Neural cell (in vitro differentiated cells): ENCODE data around the gene SREBF1. TPM values are rescaled to one million over a fixed set of nuclear protein-coding genes. Genes with fewer than 3 reads are reported as not detected.

Experiments
- H2AFZ ChIP-seq: fragments of 200-600, 300-800 bp; sonication (generic), shearing (Covaris generic); 2 replicates; pipeline ENCODE4 v1.6.0; 2014; ENCODE audit warnings: low read depth, mild to moderate bottlenecking, antibody characterized with exemption, low read length, moderate library complexity
- H3F3A ChIP-seq: fragments of 200-600 bp; shearing (Covaris generic); 2 replicates; pipeline ENCODE4 v1.6.1; 2016; ENCODE audit warnings: mild to moderate bottlenecking, moderate library complexity, mixed read lengths, antibody characterized with exemption, low read length; ENCODE audit not compliant: insufficient read depth, poor library complexity, severe bottlenecking
- H3K27ac ChIP-seq: fragments of 200-600, 300-800 bp; sonication (generic), shearing (Covaris generic); 2 replicates; pipeline ENCODE4 v1.5.1; 2014; ENCODE audit warnings: mild to moderate bottlenecking, low read length, moderate library complexity
- H3K27me3 ChIP-seq: fragments of 300-800, 200-600 bp; sonication (generic), shearing (Covaris generic); 2 replicates; pipeline ENCODE4 v1.6.0; 2014; ENCODE audit warnings: mild to moderate bottlenecking, low read depth, low read length, moderate library complexity; ENCODE audit not compliant: insufficient read depth
- H3K36me3 ChIP-seq: fragments of 300-800, 200-600 bp; sonication (generic), shearing (Covaris generic); 2 replicates; pipeline ENCODE4 v1.5.1; 2014; ENCODE audit warnings: mild to moderate bottlenecking, antibody characterized with exemption, low read length, moderate library complexity; ENCODE audit not compliant: insufficient read depth
- H3K4me2 ChIP-seq: fragments of 300-800, 200-600 bp; sonication (generic), shearing (Covaris generic); 2 replicates; pipeline ENCODE4 v1.6.0; 2014; ENCODE audit warnings: mild to moderate bottlenecking, low read length
- H3K4me3 ChIP-seq: fragments of 300-800, 200-600 bp; sonication (generic), shearing (Covaris generic); 2 replicates; pipeline ENCODE4 v1.5.1; 2014; ENCODE audit warnings: mild to moderate bottlenecking, low read length, moderate library complexity
- H3K79me2 ChIP-seq: fragments of 200-600 bp; shearing (Covaris generic); replicated peaks from 2 replicates; pipeline ENCODE4 v1.6.0; 2014; ENCODE audit warnings: mild to moderate bottlenecking, low read length, moderate library complexity; ENCODE audit not compliant: insufficient read depth
- H3K9ac ChIP-seq: fragments of 300-800, 200-600 bp; sonication (generic), shearing (Covaris generic); 2 replicates; pipeline ENCODE4 v1.6.1; 2016; ENCODE audit warnings: mild to moderate bottlenecking, low read length, mixed read lengths
- H3K9me2 ChIP-seq: fragments of 200-600 bp; shearing (Covaris generic); 2 replicates; pipeline ENCODE4 v1.6.1; 2016; ENCODE audit warnings: mild to moderate bottlenecking, low read length, mixed read lengths; ENCODE audit not compliant: insufficient read depth
- H3K9me3 ChIP-seq: fragments of 200-600, 300-800 bp; sonication (generic), shearing (Covaris generic); 2 replicates; pipeline ENCODE4 v1.6.1; 2016; ENCODE audit warnings: mild to moderate bottlenecking, mixed run types, low read length, moderate library complexity, mixed read lengths
- H4K20me1 ChIP-seq: fragments of 200-600 bp; shearing (Covaris generic); 2 replicates; pipeline ENCODE4 v1.6.1; 2016; ENCODE audit warnings: mild to moderate bottlenecking, mixed run types; ENCODE audit not compliant: insufficient read depth
- CTCF ChIP-seq: fragments of 450-650 bp; IDR thresholded peaks from 2 replicates; pipeline ENCODE4 v1.5.1; 2014; ENCODE audit warnings: antibody characterized with exemption, mild to moderate bottlenecking, moderate library complexity; ENCODE audit not compliant: poor library complexity, severe bottlenecking
- EP300 ChIP-seq: fragments of 450-650 bp; conservative IDR thresholded peaks from 2 replicates; pipeline ENCODE4 v1.6.1; 2014; ENCODE audit warnings: antibody characterized with exemption, mild to moderate bottlenecking, moderate library complexity; ENCODE audit not compliant: poor library complexity, severe bottlenecking
- EZH2 ChIP-seq: fragments of 200-600, 300-800 bp; shearing (Covaris generic), sonication (generic); IDR thresholded peaks from 2 replicates; pipeline ENCODE4 v1.6.1; 2014; ENCODE audit warnings: antibody characterized with exemption, low read length, borderline replicate concordance, mild to moderate bottlenecking; ENCODE audit not compliant: insufficient read depth, poor library complexity, severe bottlenecking
- MXI1 ChIP-seq: fragments of 450-650 bp; conservative IDR thresholded peaks from 2 replicates; pipeline ENCODE4 v1.6.1; 2014; ENCODE audit warnings: antibody characterized with exemption, mild to moderate bottlenecking; ENCODE audit not compliant: poor library complexity, severe bottlenecking
- POLR2AphosphoS5 ChIP-seq: IDR thresholded peaks from 2 replicates; pipeline ENCODE4 v1.6.1; 2012
- RAD21 ChIP-seq: fragments of 450-650 bp; conservative IDR thresholded peaks from 2 replicates; pipeline ENCODE4 v1.6.1; 2014; ENCODE audit warnings: antibody characterized with exemption, mild to moderate bottlenecking, moderate library complexity
- REST ChIP-seq: IDR thresholded peaks from 2 replicates; pipeline ENCODE4 v1.6.1; 2012; ENCODE audit warnings: borderline replicate concordance
- SMC3 ChIP-seq: fragments of 450-650 bp; conservative IDR thresholded peaks from 2 replicates; pipeline ENCODE4 v1.6.1; 2014; ENCODE audit warnings: antibody characterized with exemption, mild to moderate bottlenecking, moderate library complexity; ENCODE audit not compliant: poor library complexity
- TAF1 ChIP-seq: IDR thresholded peaks from 2 replicates; pipeline ENCODE4 v1.6.1; 2012; ENCODE audit warnings: low read depth
- polyA plus RNA-seq: library from polyadenylated mRNA; depleted of rRNA; stranded (reverse); fragments of >200 nt; gene quantifications from 2 replicates; pipeline ENCODE4 v1.2.3, GENCODE V29; 2014

Gene SREBF1
- polyA plus RNA-seq, 1 donor from 2014 or later, result 22.5 TPM

GRCh38 chr17:17832032-17832363 is 4.8 kb downstream of the SREBF1 start:
- H3K79me2 ChIP-seq, result peaks cover 14% of the 10 kb centered on the region
- H3K9me2 ChIP-seq, result no peaks in the 10 kb centered on the region
- no peak overlapping the region for H3K4me2 ChIP-seq
- no peaks in the 10 kb centered on the region for H3K36me3 ChIP-seq
- H3K9ac ChIP-seq, result no peak overlapping the region
- no peaks in the 10 kb centered on the region for H4K20me1 ChIP-seq
- H3F3A ChIP-seq, result no peaks in the 10 kb centered on the region
- no peaks in the 10 kb centered on the region for H3K9me3 ChIP-seq
- H3K27me3 ChIP-seq, result no peaks in the 10 kb centered on the region
- H2AFZ ChIP-seq, result no peak overlapping the region
- H3K4me3 ChIP-seq, result no peak overlapping the region
- no peak for TF ChIP-seq RAD21
- no peak for TF ChIP-seq POLR2AphosphoS5
- TF ChIP-seq TAF1, result no peak
- TF ChIP-seq MXI1, result no peak
- no peak for TF ChIP-seq EZH2
- no peak for TF ChIP-seq SMC3
- no peak for TF ChIP-seq EP300
- no peak for TF ChIP-seq CTCF
- no peak for TF ChIP-seq REST
- H3K27ac ChIP-seq, result no peak overlapping the region

- TF ChIP-seq REST, result no peak
- no peak for TF ChIP-seq EZH2
- TF ChIP-seq CTCF, result no peak
- no peak for TF ChIP-seq MXI1
- TF ChIP-seq POLR2AphosphoS5, result no peak
- TF ChIP-seq RAD21, result no peak
- no peak for TF ChIP-seq TAF1
- TF ChIP-seq SMC3, result no peak
- no peak for TF ChIP-seq EP300
- Histone ChIP-seq H3K9me3 (no peaks in the 10 kb centered on the region), H3K4me3 (no peak overlapping the region), H3K27me3 (no peaks in the 10 kb centered on the region), H3K4me2 (no peak overlapping the region), H3K79me2 (peaks cover 14% of the 10 kb centered on the region), H3F3A (no peaks in the 10 kb centered on the region), H2AFZ (no peak overlapping the region), H3K36me3 (no peaks in the 10 kb centered on the region), H3K27ac (no peak overlapping the region), H3K9me2 (no peaks in the 10 kb centered on the region), H4K20me1 (no peaks in the 10 kb centered on the region), H3K9ac (no peak overlapping the region)
These were observed 5.4 kb downstream of the SREBF1 start for GRCh38 chr17:17831208-17832031.
